MCF 10A (cell line): ENCODE measurements around the gene CLDN20. TPM values are rescaled to one million over a fixed set of nuclear protein-coding genes. Genes with fewer than 3 reads are reported as not detected.

ENCODE experiments used
- BruUV-seq: library from RNA; stranded (reverse); fragments of 400-500 nt; replicated peaks from 2 replicates; lab custom pipeline; 2021; lab: Mats Ljungman, UMichigan
- CTCF ChIA-PET: fragments of 300-600 bp; sonication (Branson Sonifier 250); formaldehyde crosslinking; extraction: SDS; loops from one replicate; lab custom pipeline; 2021; ENCODE audit warnings: antibody characterized with exemption, inconsistent platforms; lab: Yijun Ruan, JAX
- POLR2A ChIA-PET: fragments of 300-600, 350-650 bp; sonication (Branson Sonifier 250); formaldehyde crosslinking; extraction: SDS; loops from one replicate; lab custom pipeline; 2020; ENCODE audit warnings: antibody characterized with exemption, inconsistent platforms; lab: Yijun Ruan, JAX
- DNase-seq: peaks from one replicate; pipeline ENCODE4 v3.0.0-alpha.2; 2018; ENCODE audit not compliant: unreplicated experiment
- H3K27ac Mint-ChIP-seq: one replicate; pipeline ENCODE4 v1.8.0; 2022; ENCODE audit warnings: mild to moderate bottlenecking, low read depth, mixed read lengths; ENCODE audit not compliant: unreplicated experiment
- H3K27me3 Mint-ChIP-seq: one replicate; pipeline ENCODE4 v1.8.0; 2022; ENCODE audit warnings: mixed read lengths; ENCODE audit not compliant: insufficient read depth, unreplicated experiment
- H3K36me3 Mint-ChIP-seq: one replicate; pipeline ENCODE4 v1.8.0; 2022; ENCODE audit warnings: mild to moderate bottlenecking, moderate library complexity, mixed read lengths; ENCODE audit not compliant: insufficient read depth, unreplicated experiment
- H3K4me1 Mint-ChIP-seq: one replicate; pipeline ENCODE4 v1.8.0; 2022; ENCODE audit warnings: mixed read lengths; ENCODE audit not compliant: insufficient read depth, unreplicated experiment
- H3K4me3 Mint-ChIP-seq: one replicate; pipeline ENCODE4 v1.8.0; 2022; ENCODE audit warnings: mild to moderate bottlenecking, moderate library complexity, mixed read lengths; ENCODE audit not compliant: unreplicated experiment
- H3K9me3 Mint-ChIP-seq: one replicate; pipeline ENCODE4 v1.8.0; 2022; ENCODE audit warnings: mixed read lengths; ENCODE audit not compliant: unreplicated experiment
- intact Hi-C: fragments of 100-400 bp; cut with micrococcal nuclease; formaldehyde crosslinking; loops from 2 replicates; pipeline ENCODE4 v1.14.1; 2022
- total RNA-seq: library from RNA; stranded (reverse); gene quantifications from 2 replicates; pipeline ENCODE4 v1.2.3, GENCODE V29; 2022
- TF ChIP-seq, protein P1 (sequence below): fragments of 200-600 bp; IDR thresholded peaks from one replicate; pipeline ENCODE4 v1.8.0; 2022; ENCODE audit warnings: antibody characterized with exemption, mild to moderate bottlenecking; ENCODE audit not compliant: unreplicated experiment

The CLDN20 gene
- total RNA-seq, 1 experiment from 2014 or later, result not detected

DNA sequence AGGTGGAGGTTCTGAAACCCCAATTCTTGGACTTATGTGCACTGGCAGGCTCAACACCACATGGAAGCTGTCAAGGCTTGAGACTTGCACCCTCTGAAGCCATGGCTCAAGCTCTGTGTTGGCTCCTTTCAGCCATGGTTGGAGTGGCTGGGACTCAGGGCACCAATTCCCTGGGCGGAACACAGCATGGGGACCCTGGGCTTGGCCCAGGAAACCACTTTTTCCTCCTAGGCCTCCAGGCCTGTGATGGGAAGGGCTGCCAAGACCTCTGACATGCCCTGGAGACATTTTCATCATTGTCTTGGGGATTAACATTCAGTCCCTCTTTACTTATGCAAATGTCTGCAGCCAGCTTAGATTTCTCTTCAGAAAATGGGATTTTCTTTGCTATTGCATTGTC lies 26.2 kb upstream of the CLDN20 start:
- H3K36me3 Mint-ChIP-seq, result no peaks in the 10 kb centered on the region
- no peaks in the 10 kb centered on the region for H3K27me3 Mint-ChIP-seq
- CTCF ChIA-PET, result interaction anchor here (7.1 kb wide), 1 partner anchor 11 kb away, joined by 30 read pairs; no protein-coding TSS in a partner anchor
- TF ChIP-seq, protein P1, sequence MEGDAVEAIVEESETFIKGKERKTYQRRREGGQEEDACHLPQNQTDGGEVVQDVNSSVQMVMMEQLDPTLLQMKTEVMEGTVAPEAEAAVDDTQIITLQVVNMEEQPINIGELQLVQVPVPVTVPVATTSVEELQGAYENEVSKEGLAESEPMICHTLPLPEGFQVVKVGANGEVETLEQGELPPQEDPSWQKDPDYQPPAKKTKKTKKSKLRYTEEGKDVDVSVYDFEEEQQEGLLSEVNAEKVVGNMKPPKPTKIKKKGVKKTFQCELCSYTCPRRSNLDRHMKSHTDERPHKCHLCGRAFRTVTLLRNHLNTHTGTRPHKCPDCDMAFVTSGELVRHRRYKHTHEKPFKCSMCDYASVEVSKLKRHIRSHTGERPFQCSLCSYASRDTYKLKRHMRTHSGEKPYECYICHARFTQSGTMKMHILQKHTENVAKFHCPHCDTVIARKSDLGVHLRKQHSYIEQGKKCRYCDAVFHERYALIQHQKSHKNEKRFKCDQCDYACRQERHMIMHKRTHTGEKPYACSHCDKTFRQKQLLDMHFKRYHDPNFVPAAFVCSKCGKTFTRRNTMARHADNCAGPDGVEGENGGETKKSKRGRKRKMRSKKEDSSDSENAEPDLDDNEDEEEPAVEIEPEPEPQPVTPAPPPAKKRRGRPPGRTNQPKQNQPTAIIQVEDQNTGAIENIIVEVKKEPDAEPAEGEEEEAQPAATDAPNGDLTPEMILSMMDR, result no peak
- DNase-seq, result no peak
- intact Hi-C loops, result no loop called here
- H3K9me3 Mint-ChIP-seq, result peaks cover 15% of the 10 kb centered on the region
- BruUV-seq, result no TSS peak
- POLR2A ChIA-PET, result no interaction called here
- H3K4me1 Mint-ChIP-seq, result no peaks in the 10 kb centered on the region
- no peak overlapping the region for H3K4me3 Mint-ChIP-seq
- no peak overlapping the region for H3K27ac Mint-ChIP-seq

DNA sequence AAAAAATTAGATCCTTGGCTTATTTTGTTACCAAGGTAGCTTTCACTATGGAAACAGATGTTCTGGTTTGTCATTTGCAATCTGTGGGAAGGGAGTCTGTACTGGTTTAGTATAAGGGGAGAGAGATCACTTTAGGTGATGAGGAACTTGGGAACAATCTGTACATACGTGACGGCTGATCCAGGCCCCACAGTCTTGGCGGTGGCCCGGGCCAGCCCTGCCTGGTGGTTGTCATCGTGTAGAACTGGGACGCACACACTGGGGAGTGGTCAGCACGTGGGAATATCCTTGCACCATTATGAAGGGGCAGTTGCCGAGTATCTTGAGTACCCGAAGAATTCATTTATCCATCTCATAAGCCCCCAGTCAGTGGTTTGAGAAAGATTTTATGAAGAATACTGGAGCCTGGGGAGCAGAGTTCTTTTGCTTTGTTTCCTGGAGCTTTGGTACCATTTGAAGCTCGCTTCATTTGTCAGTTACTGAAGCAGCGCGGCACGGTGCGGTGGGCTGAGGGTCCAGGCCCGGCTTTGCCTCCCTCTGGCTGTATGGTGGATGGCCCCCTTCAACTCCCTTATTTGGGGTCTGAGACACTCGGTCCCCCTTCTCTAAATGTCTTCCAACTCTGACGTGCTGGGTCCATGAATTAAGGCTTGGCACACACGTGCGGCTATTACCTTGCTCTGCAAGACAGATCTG lies 22.8 kb upstream of the CLDN20 start:
- intact Hi-C loops, result no loop called here
- Mint-ChIP-seq H3K4me3 (no peak overlapping the region), H3K27me3 (no peaks in the 10 kb centered on the region), H3K27ac (no peak overlapping the region), H3K9me3 (peaks cover 15% of the 10 kb centered on the region), H3K36me3 (no peaks in the 10 kb centered on the region), H3K4me1 (no peaks in the 10 kb centered on the region)
- no TSS peak for BruUV-seq
- TF ChIP-seq, protein P1, result no peak
- ChIA-PET CTCF (interaction anchor here (0.6 to 7.1 kb wide), 4 partner anchors 7 to 63 kb away, joined by 3 to 30 read pairs (median 4); no protein-coding TSS in a partner anchor), POLR2A (interaction anchor here (0.6 to 1.3 kb wide), 3 partner anchors 16 to 55 kb away, joined by 3 read pairs; no protein-coding TSS in a partner anchor)
- DNase-seq, result no peak

DNA sequence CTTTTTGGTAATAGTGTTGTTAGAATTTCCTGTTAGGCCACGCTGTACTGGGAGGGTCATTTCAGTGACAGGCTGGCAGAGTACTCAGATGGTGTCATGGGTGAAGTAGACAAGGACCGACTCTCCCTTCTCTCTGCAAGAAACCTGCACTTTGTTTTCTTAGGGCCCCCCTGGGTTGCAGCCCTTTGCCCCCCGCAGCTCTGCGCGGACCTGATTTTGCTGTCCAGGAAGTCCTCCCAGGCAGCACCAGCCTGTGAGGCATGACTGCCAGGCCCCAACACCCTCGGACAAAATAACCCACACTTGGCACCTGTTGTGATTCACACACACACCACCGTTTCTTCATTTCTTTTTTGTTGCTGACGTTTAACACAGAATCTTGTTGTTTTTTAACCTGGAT lies 21.8 kb upstream of the CLDN20 start:
- no peaks in the 10 kb centered on the region for H3K4me1 Mint-ChIP-seq
- no peak overlapping the region for H3K4me3 Mint-ChIP-seq
- peaks cover 15% of the 10 kb centered on the region for H3K9me3 Mint-ChIP-seq
- POLR2A ChIA-PET, result no interaction called here
- H3K27ac Mint-ChIP-seq, result no peak overlapping the region
- H3K27me3 Mint-ChIP-seq, result no peaks in the 10 kb centered on the region
- no peaks in the 10 kb centered on the region for H3K36me3 Mint-ChIP-seq
- TF ChIP-seq, protein P1, result no peak
- DNase-seq, result no peak
- intact Hi-C loops, result no loop called here
- BruUV-seq, result no TSS peak
- CTCF ChIA-PET, result interaction anchor here (0.6 to 0.9 kb wide), 2 partner anchors 19 to 64 kb away, joined by 3 to 5 read pairs; no protein-coding TSS in a partner anchor

DNA sequence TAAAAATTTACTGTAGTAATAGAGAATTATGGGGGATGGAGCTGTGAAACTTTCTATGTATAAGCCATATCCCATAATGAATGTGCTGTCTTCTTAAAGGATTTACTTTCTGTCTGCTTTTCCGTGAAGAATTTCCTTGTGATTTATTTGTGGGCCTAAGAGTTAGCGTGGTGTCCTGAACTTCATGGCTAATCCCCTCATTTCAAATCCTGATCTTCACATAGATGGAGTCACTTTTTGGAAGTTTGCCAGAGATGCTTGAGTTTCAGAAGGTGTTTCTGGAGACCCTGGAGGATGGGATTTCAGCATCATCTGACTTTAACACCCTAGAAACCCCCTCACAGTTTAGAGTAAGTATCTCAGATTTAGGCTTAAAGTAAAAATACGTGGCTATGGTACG lies 19.4 kb upstream of the CLDN20 start:
- BruUV-seq, result no TSS peak
- H3K4me1 Mint-ChIP-seq, result no peaks in the 10 kb centered on the region
- intact Hi-C loops, result no loop called here

More for the DNA sequence above, 19.4 kb upstream of the CLDN20 start:
- no peak overlapping the region for H3K4me3 Mint-ChIP-seq
- H3K9me3 Mint-ChIP-seq, result peaks cover 7% of the 10 kb centered on the region
- no peaks in the 10 kb centered on the region for H3K36me3 Mint-ChIP-seq
- H3K27ac Mint-ChIP-seq, result no peak overlapping the region
- no peaks in the 10 kb centered on the region for H3K27me3 Mint-ChIP-seq
- ChIA-PET POLR2A (no interaction called here), CTCF (interaction anchor here (0.7 to 1.1 kb wide), 2 partner anchors 71 to 561 kb away, joined by 3 read pairs; no protein-coding TSS in a partner anchor)
- TF ChIP-seq, protein P1, result no peak
- DNase-seq, result no peak
